Left lung (tissue), 10 donors: Measurements from ENCODE around the gene PLXDC1. TPM values are rescaled to one million over a fixed set of nuclear protein-coding genes. Genes with fewer than 3 reads are reported as not detected.
A peak's percentile ranks its signal among the peaks of the same experiment; 100 is the strongest.

ENCODE experiments used
- ATAC-seq: fragments of 200-7000 bp; cut with Tn5 transposase; one replicate; pipeline ENCODE4 v1.9.1; 2020; ENCODE audit warnings: moderate library complexity
- DNase-seq, 4 donors: peaks; one replicate each; pipeline ENCODE4 v3.0.0-alpha.2; 2013 to 2020
- H3K27ac ChIP-seq, 2 donors: fragments of 200-600 bp; sonication (generic) in 1 of 2; one replicate each; pipeline versions ENCODE4 v1.5.0 to v1.8.0; 2020 to 2021
- H3K27me3 ChIP-seq, 2 donors: fragments of 200-600 bp; sonication (generic) in 1 of 2; one replicate each; pipeline versions ENCODE4 v1.5.0 to v1.8.0; 2020 to 2021
- H3K36me3 ChIP-seq, 2 donors: fragments of 200-600 bp; sonication (generic) in 1 of 2; one replicate each; pipeline versions ENCODE4 v1.5.0 to v1.8.0; 2020 to 2021
- H3K4me1 ChIP-seq, 2 donors: fragments of 200-600 bp; one replicate each; pipeline ENCODE4 v1.8.0; 2021
- H3K4me3 ChIP-seq, 2 donors: fragments of 200-600 bp; sonication (generic) in 1 of 2; one replicate each; pipeline versions ENCODE4 v1.5.0 to v1.8.0; 2020 to 2021; ENCODE audit warnings: mild to moderate bottlenecking in 1 of 2
- H3K9me3 ChIP-seq, 2 donors: fragments of 200-600 bp; sonication (generic) in 1 of 2; one replicate each; pipeline versions ENCODE4 v1.5.0 to v1.8.0; 2020 to 2021
- intact Hi-C, 2 donors: fragments of 100-400 bp; cut with DNase I; formaldehyde crosslinking; loops; one replicate each; pipeline versions ENCODE4 v1.11.2 to v1.14.2; 2022
- polyA plus RNA-seq, 6 donors: library from polyadenylated mRNA; unstranded; fragments of 120-200 nt; gene quantifications; one replicate each; pipeline ENCODE4 v1.2.1, GENCODE V29; 2013; ENCODE audit not compliant: insufficient read length in 6 of 6
- total RNA-seq, 2 donors: library from RNA; stranded (reverse); fragmentation: NEBNext Ultra II Directional; extraction: Animal tissue kit (Norgen Biotek cat#: 25700); gene quantifications; one replicate each; pipeline ENCODE4 v1.2.1, GENCODE V29; 2021
- TF ChIP-seq, protein P1 (sequence below), 2 donors: fragments of 200-600 bp; sonication (generic) in 1 of 2; IDR thresholded peaks; one replicate each; pipeline versions ENCODE4 v1.5.0 to v1.8.0; 2021; ENCODE audit warnings: antibody characterized with exemption in 2 of 2
- donor health status: DM: no; HTN: yes; CAD: no.
- donor health status: DM: no; HTN: no; CAD: no.

The PLXDC1 gene
- total and polyA plus RNA-seq, 8 donors, result 4.1 to 11.9 (median 6.9) TPM

DNA sequence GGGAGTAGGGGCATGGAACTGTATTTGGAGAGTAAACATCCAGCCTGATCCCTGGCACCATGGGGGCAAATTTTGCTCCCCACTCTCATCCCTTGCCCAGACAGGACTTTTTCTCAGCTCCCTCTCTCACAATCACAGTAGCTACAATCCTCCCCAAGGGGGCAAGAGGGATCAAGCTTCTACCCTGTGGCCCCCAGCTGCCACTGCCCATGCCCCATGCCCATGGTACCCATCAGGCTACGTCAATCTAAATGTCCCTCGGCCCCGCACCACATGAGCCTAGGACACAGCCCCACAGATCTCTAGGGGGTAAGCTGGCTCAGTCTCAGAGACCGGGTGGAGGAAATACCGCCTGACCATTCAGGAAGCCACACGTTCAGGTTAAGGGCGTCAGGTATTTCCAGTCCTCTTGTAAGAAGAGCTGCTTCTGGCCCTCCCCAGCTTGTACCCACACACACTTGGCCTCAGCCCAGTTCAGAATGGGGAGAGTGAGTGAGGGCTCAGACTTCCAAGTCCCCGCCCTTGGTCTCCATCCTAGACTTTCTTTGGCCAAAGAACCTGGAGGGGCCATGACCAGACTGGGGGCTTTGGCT, 44.2 kb upstream of the PLXDC1 start:
- Histone ChIP-seq H3K27me3 (peaks cover 0 to 23% of the 10 kb centered on the region in 2 donors), H3K9me3 (no peaks in the 10 kb centered on the region), H3K4me1 (peaks cover 14 to 54% of the 10 kb centered on the region in 2 donors), H3K36me3 (peaks cover 0 to 35% of the 10 kb centered on the region in 2 donors), H3K27ac (peak overlapping the region; percentile 43 to 73), H3K4me3 (peak overlapping the region in 1 of 2 donors; percentile 58)
- intact Hi-C loops, result no loop called here
- DNase-seq (peak in 2 of 4 donors; percentile 71 to 77), ATAC-seq (peak; percentile 46)
- TF ChIP-seq, protein P1, sequence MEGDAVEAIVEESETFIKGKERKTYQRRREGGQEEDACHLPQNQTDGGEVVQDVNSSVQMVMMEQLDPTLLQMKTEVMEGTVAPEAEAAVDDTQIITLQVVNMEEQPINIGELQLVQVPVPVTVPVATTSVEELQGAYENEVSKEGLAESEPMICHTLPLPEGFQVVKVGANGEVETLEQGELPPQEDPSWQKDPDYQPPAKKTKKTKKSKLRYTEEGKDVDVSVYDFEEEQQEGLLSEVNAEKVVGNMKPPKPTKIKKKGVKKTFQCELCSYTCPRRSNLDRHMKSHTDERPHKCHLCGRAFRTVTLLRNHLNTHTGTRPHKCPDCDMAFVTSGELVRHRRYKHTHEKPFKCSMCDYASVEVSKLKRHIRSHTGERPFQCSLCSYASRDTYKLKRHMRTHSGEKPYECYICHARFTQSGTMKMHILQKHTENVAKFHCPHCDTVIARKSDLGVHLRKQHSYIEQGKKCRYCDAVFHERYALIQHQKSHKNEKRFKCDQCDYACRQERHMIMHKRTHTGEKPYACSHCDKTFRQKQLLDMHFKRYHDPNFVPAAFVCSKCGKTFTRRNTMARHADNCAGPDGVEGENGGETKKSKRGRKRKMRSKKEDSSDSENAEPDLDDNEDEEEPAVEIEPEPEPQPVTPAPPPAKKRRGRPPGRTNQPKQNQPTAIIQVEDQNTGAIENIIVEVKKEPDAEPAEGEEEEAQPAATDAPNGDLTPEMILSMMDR (IDR thresholded peaks at IDR 0.05), result no peak

DNA sequence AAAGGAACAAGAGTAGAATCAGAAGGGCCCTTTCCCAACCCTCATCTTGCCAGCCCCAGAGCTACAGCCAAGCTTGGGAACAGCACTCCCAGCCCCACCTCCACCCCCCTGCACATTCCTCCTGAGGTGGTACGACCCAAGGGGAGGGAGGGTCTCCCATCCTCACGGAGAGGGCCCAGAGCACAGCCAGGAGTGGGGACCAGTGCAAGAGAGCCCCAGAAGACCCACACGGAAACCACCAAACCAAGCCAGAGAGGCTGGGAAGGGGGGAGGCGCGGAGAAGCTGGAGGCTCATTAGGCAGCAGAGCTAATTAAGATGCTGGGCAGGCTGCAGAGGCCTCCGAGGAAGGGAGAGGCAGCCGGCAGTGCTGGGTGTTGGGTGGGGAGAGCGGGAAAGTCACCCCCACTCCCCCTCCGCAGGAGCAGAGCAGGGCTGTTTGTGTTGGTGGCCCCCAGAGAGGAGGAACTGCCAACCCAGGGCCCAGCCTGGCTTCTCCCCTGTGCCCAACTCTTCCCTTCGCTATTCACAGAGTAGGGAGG, 43.6 kb upstream of the PLXDC1 start:
- Histone ChIP-seq H3K4me1 (peaks cover 13 to 54% of the 10 kb centered on the region in 2 donors), H3K9me3 (no peaks in the 10 kb centered on the region), H3K27ac (peak overlapping the region; percentile 43 to 73), H3K4me3 (peak overlapping the region in 1 of 2 donors; percentile 58), H3K27me3 (peaks cover 0 to 23% of the 10 kb centered on the region in 2 donors), H3K36me3 (peaks cover 0 to 41% of the 10 kb centered on the region in 2 donors)
- DNase-seq, result no peak
- ATAC-seq, result peak; percentile 8
- TF ChIP-seq, protein P1 (IDR thresholded peaks at IDR 0.05), result no peak
- intact Hi-C loops, result no loop called here

DNA sequence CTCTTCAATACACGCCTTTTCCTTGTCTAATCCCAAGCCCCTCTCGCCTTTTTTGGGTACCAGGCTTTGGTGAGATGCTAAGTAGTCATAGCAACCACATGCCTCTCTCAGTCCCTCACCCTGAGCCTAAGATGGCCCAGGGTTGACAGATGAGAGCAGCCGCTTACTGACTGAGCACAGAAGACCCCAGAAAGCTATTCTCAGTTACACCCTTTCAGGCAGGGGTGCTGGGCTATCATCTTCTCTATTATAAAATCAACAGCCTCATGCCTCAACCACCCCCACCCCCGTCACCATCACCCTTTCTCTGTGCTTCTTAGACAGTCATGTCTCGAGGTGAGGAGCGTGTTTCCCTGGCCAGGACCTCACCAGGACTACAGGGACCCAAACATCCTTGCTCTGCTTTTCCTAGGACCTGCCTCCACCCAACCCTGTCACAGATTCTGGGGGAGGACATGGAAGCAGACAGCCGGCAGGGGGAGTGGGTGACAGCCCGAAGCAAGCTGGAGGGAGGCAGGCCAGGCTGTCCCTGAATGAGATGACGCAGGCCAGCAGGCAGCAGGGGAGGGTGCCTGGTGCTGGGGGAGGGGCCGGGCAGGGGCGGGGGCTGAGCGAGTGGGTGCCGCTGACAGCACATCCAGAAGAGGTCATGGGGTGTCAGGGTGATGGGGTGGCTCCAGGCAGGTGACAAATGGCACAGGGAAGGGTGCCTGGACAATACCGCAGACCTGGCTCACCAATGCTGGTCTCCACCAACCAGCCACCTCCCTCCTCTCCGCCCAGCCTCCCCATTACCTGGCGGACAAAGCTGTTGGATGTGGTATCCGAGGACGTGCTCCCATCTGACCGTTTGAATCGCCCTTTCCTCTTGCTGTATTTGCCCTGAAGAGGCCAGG, 42.9 kb upstream of the PLXDC1 start:
- intact Hi-C loops, result no loop called here
- ATAC-seq (peak; percentile 30), DNase-seq (peak in 2 of 4 donors; percentile 55 to 64)
- Histone ChIP-seq H3K27me3 (peaks cover 0 to 23% of the 10 kb centered on the region in 2 donors), H3K9me3 (no peaks in the 10 kb centered on the region), H3K27ac (peak overlapping the region in 1 of 2 donors; percentile 73), H3K36me3 (peaks cover 0 to 48% of the 10 kb centered on the region in 2 donors), H3K4me1 (peaks cover 13 to 50% of the 10 kb centered on the region in 2 donors), H3K4me3 (peak overlapping the region in 1 of 2 donors; percentile 58)
- TF ChIP-seq, protein P1 (IDR thresholded peaks at IDR 0.05), result peak in 1 of 2 donors; percentile 21

DNA sequence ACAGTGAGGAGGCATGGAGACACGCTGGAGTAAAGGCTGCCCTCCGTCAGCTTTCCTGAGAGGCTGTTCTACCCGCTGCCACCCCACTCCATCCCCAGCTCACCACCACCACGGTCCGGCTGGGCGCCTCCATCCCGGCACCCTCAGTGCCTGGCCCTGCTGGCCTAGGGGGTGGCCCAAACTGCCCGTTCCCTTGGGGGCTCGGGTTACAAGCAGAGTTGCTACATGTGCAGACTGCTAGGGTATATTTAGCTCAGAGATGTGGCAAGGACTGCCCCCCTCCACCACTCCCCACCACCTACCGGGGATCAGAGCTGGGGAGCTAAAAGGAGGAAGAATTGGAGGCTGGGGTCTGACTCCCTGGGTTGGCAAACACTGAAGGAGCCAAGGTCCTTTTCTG, 41.9 kb upstream of the PLXDC1 start:
- intact Hi-C loops, result no loop called here
- peaks cover 0 to 23% of the 10 kb centered on the region in 2 donors for H3K27me3 ChIP-seq
- H3K9me3 ChIP-seq, result no peaks in the 10 kb centered on the region
- no peak overlapping the region for H3K27ac ChIP-seq
- no peak overlapping the region for H3K4me3 ChIP-seq
- H3K4me1 ChIP-seq, result peaks cover 13 to 40% of the 10 kb centered on the region in 2 donors
- TF ChIP-seq, protein P1 (IDR thresholded peaks at IDR 0.05), result no peak
- H3K36me3 ChIP-seq, result peaks cover 0 to 58% of the 10 kb centered on the region in 2 donors
- DNase-seq, result no peak
- no peak for ATAC-seq

DNA sequence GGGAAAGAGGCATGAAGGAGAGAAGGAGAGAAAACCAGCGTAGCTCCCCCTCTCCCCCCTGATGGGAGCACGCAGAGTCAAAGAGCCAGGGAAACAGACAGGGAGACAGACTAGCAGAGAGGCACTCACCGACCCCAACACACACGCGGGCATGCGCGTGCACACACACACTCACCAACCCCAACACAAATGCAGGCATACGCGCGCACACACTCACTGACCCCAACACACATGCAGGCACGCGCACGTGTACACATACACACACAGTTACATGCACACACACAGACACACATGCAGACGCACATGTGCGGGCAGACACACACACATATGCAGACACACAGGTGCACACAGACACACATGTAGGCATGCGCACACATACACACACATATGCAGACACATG, 41.5 kb upstream of the PLXDC1 start:
- no peak for ATAC-seq
- TF ChIP-seq, protein P1 (IDR thresholded peaks at IDR 0.05), result no peak
- intact Hi-C loops, result no loop called here
- H3K4me3 ChIP-seq, result no peak overlapping the region
- no peak overlapping the region for H3K27ac ChIP-seq
- H3K9me3 ChIP-seq, result no peaks in the 10 kb centered on the region
- H3K4me1 ChIP-seq, result peaks cover 13 to 36% of the 10 kb centered on the region in 2 donors
- no peak for DNase-seq
- peaks cover 0 to 63% of the 10 kb centered on the region in 2 donors for H3K36me3 ChIP-seq
- peaks cover 0 to 19% of the 10 kb centered on the region in 2 donors for H3K27me3 ChIP-seq
